Colon (tissue), 2 donors: ENCODE results near the gene SCAI.
"Not testable (repeated sequence)": the region's sequence is repeated elsewhere in the genome, so short reads cannot be mapped to it uniquely, and the experiment has no call there.

Experiments used
- FAIRE-seq: peaks from 2 replicates; lab custom pipeline; 2012; peaks lifted over from hg19 to GRCh38; lab: Jason Lieb, UNC
- donor health status: control.
- donor health status: control.

The SCAI gene

DNA sequence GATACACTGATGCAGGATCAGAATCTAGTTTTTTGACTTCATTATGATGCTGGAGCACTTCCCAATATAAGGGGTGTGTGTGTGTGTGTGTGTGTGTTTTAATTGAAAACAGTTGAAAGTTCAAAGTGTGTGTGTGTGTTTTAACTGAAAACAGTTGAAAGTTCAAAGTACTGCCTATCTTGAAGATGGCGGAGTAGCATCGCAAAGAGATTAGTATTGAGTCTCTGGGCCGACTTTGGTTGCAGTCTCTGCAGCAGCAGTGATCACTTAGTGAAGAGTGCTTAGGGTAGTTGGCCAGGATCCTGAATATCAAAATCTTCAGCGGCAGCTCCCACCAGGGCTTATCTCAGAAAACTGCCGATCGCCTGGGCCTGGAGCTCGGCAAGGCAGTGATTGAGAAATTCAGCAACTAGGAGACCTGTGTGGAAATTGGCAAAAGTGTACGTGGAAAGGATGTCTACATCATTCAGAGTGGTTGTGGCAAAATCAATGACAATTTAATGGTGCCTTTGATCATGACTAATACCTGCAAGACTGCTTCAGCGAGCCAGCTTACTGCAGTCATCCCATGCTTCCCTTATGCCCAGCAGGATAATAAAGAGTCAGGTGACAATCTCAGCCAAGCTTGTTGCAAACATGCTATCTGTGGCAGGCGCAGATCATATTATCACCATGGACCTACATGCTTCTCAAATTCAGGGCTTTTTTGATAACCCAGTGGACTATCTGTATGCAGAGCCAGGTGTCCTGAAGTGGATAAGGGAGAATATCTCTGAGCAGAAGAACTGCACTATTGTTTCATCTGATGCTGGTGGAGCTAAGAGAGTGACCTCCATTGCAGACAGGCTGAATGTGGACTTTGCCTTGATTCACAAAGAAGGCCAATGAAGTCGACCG, 7.3 kb upstream of the SCAI start:
- no peak for FAIRE-seq

DNA sequence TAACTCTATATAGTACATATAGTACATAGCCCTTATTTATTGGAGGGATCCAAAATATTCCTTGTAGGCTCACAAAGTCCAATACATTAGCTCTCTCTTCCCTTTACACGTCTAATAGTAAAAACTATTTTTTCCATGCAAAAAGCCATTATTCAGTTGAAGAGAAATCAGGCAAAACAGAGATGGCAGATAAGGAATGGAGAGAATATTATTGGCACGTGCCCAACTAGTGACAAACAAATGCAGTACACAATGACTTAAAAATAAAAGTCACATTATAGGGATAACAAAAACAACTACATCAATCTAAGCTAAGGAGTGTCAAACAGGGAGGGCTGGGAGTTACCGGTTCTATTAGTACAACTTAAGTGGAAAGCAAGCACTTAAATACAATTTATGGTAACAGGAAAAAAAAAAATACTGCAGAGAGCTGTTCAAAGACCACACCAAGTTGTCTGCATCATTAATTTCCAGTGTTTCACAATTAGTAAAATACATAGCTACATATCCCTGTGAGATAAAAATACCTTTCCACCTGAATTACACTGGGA, 4.1 kb upstream of the SCAI start:
- no peak for FAIRE-seq

DNA sequence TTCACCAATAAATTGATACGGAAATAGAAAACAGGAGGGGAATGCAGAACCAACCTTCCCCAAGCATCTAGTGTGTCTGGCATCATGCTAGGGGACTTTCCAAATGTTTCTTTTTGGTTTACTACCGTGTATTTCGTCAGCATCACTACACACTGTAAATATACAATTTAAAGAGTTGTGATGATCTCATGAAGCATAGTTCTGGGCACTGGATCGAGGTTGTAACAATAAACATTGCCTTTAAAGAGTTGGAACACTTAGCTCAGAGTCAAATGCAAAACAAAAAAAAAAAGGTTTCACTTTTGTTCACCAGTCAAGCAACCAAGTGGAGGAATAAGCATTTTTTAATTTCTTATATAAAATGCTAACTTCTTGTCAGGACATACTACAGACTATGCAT, 2.9 kb upstream of the SCAI start:
- no peak for FAIRE-seq

DNA sequence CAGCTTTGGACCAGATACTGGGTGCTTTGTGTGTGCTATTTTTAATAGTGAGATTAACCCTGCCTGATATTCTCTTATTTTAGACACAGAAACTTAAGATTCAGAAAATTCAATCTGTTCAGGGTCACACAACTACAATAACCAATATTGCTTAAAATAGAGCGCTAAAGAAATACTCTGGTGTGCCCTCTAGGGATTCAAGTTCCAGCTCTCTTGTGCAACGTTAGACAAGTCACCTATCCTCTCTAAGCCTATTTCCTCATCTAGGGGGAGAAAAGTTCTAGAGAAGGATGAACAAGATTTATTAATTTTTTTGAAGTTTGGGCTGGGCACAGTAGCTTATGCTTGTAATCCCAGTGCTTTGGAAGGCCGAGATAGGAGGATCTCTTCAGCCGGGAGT, 2.1 kb upstream of the SCAI start:
- FAIRE-seq, result no peak

DNA sequence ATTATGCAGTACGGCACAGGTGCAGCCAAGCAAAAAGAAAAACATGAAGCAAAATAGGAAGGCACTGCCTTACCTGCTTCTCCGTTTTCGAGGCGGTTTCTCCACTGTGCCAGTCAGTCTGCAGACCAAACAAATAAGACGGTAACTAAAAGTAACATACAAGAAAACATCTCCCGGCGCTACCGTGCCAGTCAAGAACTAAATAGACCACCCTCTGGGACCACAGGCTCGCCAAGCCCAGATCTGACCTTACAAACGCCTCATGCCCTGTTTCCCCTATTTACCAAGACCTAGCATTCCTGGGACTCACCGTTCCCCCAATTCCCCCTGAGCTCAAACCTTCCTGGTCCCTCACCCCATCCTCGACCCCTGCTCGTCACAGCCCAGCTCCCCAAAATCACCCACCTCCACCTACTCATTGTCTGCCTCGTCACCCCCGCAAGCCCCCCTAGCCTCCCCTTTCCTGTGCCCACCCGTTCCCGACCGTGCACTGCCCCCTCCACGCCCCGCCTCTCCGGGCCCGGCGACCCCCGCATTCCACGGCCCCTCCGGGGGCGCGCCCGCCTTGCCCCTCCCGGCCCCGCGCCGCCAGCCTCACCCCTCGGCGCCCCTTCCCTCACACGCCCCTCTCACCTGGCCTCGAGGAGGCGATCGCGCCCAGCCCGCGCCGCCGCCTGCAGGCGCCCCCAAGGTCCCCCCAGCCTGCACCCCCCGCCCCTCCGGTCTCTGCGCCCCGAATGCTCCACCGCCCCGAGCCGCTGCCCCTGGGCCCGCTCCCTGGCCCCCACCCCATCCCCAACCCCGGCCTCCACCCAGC, 560 bp downstream of the SCAI start:
- no peak for FAIRE-seq

DNA sequence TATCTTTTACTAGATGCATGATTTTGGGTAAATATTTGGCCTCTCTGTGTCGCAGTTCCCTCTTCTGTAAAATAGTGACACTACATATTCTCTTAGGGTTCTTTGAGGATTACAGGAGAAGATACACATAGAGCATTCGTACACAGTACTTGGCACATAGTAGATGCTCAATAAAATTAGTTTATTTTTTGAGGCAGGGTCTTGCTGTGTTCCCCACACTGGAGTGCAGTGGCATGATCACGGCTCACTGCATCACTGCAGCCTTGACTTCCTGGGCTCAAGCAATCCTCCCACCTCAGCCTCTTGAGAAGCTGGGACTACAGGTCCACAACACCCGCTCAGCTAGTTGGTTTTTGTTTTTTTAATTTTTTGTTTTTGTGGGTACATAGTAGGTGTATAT, 1.6 kb downstream of the SCAI start:
- FAIRE-seq, result no peak

DNA sequence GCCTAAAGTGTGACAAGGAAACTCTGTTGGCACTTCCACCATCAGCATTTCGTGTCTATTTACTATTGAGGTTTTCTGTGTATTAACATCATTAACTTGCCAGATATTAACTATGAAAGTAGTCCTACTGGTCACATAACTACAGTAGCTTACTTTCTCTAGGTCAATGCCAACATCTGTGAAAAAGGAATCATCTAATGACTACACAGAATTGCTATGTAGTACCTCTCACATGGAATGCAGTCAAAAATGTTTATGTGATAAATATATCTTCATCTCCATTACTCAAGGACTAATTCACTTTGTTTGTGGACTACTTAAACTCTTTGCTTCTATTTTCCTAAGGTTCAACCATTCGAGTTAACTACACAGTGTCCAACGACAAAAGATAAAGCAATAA, 2.1 kb downstream of the SCAI start:
- no peak for FAIRE-seq

DNA sequence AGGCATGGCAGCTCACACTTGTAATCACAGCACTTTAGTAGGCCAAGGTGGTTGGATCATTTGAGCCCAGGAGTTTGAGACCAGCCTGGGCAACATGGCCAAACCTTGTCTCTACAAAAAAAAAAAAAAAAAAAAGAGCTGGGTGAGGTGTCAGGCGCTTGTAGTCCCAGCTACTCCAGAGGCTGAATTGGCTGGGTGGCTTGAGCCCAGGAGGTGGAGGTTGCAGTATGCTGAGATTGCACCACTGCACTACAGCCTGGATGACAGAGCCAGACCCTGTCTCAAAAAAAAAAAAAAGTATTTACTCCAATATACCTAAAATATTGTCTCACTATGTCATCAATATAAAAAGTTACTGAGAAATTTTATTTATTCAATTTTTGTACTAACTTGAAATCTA, 2.8 kb downstream of the SCAI start:
- FAIRE-seq, result no peak

DNA sequence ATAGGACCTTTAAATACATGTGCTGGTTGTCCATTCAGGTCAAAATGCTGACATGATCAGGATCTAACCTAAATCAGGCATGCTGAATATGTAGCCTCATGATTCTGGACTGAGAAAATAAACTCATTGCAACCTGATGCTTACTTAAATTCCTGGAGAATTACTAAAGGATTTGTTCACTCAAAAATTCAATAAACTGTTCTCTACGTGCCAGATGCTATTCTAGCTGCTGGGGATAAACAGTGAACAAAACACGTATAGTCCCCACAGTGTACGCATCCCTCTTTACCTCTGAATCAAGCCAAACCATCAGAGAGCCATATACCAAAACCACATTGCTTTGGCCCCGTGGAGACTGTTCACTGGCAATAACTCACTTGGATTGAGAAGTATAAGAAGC, 6.1 kb downstream of the SCAI start:
- FAIRE-seq, result no peak

DNA sequence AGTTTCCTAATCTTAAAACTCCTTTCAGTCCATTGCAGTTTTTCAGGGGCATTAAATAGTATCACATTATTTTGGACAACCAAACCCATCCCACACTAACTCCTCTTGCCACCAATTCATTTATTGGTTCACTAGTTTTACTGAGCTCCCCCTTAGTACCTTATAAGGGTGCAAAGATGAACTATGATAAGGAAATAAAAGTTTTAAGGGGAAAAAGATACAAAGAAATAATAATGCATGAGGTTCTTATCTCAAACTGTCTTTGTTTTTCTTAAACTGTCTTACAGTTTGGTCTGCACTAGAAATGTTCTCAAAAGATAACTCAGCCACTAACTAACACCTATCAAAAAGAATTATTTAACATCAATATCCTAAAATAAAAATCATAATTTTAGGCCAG, 8.4 kb downstream of the SCAI start:
- no peak for FAIRE-seq

DNA sequence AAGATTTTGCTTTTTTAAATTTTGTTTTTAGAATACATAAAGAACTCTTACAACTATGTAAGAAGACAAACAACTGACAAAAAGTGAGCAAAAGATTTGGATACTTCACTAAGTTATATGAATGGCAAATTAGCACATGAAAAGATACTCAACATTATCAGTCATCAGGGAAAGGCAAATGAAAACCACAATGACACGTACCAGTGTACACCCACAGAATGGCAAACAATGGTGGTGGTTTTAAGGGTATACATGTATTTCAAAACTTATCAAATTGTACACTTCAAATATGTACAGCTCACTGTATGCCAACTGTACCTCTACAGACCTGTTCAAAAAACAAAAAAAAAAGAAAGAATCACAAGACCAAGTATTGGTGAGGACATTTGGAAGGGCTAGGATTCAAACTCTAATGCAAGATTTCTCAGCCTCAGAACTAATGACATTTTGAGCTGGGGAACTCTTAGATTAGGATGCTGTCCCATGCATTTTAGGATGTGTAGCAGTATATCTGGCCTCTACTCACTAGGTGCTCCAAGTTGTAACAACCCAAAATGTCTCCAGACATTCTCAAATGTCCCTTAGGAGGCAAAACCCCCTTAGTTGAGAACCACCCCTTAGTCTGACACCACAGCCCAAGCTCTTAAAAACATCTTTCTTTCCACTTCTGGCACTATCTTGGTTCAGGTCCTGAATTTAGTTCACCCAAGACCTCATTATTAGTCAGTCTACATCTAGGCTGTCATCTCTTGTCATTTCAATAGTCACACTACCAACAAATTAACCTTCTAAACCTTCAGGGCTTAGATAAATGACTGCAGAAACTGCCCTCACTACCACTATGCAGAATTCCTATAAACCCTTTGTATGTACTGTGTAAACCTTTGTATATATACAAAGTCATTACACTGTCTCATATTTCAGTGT, 9.7 kb downstream of the SCAI start:
- FAIRE-seq, result no peak

DNA sequence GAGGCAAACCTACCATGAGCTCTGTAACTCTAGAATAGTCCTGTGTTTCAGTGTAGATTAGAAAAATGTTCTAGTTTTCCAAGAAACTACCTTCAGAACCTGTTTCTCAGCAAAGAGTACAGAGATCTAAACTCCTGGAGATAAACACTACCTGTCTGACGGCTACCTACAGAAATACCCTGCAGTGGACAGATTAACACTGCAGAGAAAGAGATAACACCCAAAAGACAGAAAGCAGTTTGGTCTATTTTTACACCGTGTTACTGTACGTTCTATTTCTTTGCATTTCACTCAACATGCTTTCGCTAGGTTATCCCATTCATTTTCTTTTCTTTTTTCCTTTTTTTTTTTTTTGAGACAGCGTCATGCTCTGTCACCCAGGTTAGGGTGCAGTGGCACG, 11.6 kb downstream of the SCAI start:
- FAIRE-seq, result no peak

DNA sequence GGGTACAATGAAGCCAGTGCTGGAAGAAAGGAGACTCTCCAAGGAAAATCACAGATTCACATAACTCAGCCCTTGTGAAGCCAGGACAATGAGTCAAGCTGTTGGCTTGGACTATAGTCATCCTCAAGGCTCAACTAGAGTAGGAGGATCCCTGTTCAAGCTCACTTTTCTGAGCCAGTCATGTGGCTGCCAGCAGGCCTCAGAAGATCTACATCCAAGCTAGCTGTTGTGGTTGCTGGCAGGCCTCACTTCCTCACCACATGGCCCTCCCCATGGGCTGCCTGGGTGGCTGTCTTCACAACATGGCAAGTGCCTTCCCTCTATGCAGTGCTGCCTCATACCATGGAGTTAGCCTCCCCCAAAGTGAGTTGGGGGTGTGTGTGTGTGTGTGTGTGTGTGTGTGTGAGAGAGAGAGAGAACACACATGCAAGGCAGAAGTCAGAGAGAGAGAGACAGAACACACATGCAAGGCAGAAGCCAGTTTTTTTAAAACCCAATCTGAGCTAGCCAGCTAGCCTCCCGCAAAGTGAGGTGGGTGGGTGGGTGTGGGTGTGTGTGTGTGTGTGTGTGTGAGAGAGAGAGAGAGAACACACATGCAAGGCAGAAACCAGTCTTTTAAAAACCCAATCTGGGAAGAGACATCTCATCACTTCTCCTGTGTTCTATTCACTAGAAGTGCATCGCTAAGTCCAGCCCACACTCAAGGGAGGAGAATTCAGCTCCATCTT, 17.1 kb downstream of the SCAI start:
- no peak for FAIRE-seq

DNA sequence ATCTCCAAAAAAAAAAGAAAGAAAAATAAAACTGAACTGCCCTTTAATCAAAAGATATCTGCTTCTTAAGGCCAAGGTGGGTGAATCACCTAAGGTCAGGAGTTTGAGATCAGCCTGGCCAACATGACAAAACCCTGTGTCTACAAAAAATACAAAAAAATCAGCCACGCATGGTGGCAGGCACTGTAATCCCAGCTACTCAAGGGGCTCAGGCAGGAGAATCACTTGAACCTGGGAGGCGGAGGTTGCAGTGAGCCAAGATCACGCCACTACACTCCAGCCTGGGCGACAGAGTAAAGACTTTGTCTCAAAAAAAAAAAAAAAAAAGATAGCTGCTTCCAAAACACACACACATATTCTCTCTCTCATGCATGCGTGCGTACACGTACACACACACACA, 17.8 kb downstream of the SCAI start:
- FAIRE-seq, result no peak

DNA sequence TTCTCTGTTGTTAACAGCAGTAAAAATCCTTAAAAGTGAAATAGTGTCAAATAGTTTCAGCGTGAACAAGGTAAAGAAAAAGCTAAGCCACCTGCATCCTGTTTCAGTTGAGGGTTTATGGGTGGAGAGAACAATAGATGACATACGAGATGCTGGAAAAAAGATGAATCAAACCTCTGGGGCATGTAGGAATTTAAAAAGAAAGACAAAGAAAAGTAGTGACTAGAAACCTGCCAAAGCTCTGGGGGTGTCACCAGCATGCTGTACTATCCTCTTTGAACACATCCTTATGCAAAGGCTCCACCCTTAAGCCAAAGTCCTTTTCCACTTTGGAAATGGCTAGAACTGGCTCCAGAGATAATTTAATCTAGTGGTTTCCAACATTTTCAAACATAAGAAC, 22.2 kb downstream of the SCAI start:
- FAIRE-seq, result no peak

DNA sequence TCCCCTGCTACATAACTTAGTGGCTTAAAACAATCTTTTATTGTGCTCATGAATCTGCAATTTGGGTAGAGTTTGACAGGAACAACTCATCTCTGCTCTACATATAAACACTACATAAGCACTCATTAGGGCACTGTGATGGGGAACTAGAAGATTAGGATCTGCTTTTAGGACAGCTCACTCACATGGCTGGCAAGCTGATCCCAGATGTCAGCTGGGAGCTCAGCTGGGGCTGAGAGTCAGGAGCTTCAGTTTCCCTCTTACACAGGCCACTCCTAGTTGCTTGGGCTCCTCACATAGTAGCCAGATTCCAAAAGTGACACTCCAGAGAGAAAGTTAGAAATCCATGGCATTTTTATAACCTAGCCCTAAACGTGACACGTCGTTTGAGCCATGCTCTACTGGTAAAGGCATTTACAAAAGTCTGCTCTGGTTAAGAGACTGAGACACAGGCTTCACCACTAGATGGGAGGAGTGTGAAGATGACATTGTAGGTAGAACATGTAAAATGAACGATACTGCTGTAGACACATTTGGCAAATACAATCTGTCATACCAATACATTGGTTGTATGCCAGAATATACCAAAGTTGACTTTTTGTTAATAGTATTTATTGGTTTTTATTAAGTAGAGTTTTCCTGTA, 23.6 kb downstream of the SCAI start:
- FAIRE-seq, result no peak

DNA sequence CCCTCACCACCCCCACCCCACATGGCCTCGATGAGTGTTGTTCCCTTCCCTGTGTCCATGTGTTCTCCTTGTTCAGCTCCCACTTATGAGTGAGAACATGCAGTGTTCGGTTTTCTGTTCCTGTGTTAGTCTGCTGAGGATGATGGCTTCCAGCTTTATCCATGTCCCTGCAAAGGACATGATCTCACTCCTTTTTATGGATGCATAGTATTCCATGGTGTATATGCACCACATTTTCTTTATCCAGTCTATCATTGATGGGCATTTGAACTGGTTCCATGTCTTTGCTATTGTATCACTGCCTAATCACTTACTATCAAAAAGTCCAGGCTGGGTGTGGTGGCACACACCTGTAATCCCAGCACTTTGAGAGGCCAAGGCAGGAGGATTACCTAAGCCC, 24.6 kb downstream of the SCAI start:
- FAIRE-seq, result not testable (repeated sequence)

DNA sequence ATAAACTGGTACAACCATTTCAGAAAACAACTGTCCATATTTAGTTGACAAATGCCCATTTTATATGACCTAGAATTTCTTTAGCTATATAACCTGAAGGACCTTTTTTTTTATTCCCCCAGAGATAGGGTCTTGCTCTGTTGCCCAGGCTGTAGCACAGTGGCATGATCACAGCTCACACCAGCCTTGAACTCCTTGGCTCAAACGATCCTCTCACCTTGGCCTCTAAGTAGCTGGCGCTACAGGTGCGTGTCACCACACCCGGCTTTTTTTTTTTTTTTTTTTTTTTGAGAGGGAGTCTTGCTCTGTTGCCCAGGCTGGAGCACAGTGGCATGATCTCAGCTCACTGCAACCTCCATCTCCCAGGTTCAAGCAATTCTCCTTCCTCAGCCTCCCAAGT, 28.8 kb downstream of the SCAI start:
- not testable (repeated sequence) for FAIRE-seq

DNA sequence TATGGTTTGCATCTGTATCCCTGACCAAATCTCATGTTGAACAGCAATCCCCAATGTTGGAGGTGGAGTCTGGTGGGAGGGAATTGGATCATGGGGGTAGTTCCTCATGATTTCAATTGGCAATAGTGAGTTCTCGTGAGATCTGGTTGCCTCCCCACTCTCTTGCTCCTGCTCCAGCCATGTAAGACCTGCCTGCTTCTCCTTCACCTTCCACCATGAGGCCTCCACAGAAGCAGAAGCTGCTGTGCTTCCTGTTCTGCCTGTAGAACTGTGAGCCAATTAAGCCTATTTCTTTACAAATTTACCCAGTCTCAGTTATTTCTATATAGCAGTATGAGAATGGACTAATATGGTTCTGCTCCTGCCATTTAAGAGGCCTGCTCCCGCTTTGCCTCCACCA, 32.9 kb downstream of the SCAI start:
- no peak for FAIRE-seq

DNA sequence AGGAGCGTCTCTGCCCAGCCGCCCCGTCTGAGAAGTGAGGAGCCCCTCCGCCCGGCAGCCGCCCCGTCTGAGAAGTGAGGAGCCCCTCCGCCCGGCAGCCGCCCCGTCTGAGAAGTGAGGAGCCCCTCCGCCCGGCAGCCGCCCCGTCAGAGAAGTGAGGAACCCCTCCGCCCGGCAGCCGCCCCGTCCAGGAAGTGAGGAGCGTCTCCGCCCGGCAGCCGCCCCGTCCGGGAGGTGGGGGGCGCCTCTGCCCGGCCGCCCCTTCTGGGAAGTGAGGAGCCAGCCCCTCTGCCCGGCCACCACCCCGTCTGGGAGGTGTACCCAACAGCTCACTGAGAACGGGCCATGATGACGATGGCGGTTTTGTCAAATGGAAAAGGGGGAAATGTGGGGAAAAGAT, 34.8 kb downstream of the SCAI start:
- not testable (repeated sequence) for FAIRE-seq
